GM18517 (cell line): ENCODE data around the gene NEUROD2.
"Not testable (repeated sequence)": the region's sequence is repeated elsewhere in the genome, so short reads cannot be mapped to it uniquely, and the experiment has no call there.

ENCODE experiments used
- ATAC-seq: cut with Tn5 transposase; IDR thresholded peaks from one replicate; pipeline ENCODE4 v1.9.1; 2021; ENCODE audit warnings: mild to moderate bottlenecking, moderate library complexity; ENCODE audit not compliant: unreplicated experiment

The NEUROD2 gene

DNA sequence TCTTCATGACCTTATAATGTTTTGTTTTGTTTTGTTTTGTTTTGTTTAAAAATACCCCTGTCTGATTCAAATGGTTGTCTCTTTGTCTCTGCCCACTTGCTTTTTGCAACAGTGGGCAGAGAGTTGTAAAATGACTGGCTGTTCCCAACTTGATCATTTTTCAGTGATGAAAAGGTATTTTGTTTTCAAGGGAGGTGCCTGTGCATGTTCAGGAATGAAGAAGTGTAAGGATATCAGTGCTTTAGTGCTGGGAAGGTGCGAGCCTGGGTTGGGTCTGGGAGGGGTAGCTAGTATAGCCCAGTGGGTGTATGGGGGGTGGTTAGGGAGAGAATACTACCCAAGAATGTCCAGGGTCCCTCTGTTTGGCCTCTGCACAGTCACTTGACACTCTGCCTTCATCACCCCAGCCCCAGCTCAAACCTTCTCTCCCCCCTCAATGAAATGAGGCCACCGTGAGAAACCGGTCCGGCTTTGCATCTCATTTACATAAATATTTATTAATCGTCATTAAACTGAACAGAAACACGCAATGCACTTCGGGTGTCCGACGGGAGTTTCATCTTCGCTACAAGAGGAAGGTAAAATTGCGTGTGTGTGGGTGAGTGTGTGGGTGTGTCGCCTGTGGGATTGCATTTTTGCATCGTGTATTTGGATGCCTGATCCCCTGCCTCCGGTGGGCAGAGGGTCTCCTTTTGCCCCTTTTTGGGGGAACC is 4.3 kb downstream of the NEUROD2 start:
- no peak for ATAC-seq

DNA sequence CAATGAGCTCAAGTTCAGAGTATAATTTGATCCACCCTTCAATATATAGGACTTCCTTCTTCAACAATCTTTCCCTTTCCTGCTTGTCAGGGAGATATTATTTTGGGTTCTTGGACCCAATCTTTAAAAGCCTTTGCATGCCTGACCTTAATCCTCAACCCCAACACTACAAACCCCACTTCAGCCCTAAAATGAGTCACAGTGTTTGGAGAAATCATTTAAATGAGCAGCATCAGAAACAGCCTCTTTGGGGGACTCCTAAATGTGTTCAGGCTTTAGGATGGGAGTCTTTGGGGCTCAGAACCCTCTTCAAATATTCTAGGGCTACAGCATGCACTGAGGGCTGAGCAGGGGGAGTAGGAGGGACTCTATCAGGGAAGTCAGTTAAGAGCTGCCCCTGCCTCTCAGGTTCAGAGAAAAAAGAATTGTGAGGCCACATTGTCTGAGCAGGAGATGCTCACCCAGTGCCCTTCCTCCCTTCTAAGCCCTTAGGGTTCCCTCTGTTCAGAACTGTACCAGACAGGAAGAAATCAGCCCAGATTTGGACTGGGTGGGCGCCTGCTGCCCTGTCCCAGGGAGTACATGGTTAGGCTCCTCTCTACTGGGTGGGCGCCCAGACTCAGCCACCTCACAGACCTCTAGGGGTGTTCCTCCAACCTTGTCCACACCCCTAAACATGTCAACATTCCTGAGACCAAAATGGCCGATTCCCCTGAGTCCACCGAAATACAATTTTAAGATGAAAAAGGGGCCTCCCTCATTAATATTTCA is 5.0 kb downstream of the NEUROD2 start:
- ATAC-seq: no peak

DNA sequence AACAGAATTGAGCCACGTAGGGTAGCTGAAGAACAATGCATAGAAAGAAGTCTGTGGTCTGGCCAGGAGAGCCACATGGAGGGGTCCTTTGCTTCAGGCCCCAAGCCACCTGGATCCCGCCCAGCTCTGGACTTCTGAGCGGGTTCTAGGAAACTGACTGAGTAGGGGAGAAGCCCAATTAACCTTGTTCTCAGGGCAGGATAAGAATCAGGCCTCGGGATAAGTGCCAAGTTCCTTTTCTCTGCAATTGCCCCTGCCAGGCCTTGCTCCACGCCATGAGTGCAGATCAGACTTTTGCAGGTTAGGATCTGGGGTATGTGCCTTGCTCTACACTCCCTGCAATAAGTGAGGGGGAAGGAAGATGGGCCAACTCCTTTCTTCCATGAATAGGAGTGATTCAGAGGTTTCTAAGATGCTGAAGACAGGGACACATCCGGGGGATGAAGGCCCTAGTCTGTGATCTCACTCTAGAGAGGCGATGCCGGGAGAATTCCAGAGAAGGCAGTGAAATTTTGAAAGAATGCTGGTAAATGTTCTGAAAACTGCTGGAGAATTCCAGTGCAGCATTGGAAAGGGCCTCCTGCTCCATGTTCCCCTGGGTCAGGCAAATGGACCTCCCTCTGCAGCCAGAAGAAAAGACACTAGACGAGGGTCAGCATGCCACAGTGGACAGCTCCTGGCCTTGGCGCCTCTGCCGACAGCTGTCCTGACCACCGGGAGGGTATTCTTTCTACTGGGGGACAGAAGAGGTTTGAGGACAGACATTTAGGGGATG is 5.8 kb downstream of the NEUROD2 start:
- no peak for ATAC-seq

- no peak for ATAC-seq
These were observed 6.6 kb downstream of the NEUROD2 start for GRCh38 chr17:39600997-39601597.

GRCh38 chr17:39600288-39600996 is 7.3 kb downstream of the NEUROD2 start:
- ATAC-seq: no peak

DNA sequence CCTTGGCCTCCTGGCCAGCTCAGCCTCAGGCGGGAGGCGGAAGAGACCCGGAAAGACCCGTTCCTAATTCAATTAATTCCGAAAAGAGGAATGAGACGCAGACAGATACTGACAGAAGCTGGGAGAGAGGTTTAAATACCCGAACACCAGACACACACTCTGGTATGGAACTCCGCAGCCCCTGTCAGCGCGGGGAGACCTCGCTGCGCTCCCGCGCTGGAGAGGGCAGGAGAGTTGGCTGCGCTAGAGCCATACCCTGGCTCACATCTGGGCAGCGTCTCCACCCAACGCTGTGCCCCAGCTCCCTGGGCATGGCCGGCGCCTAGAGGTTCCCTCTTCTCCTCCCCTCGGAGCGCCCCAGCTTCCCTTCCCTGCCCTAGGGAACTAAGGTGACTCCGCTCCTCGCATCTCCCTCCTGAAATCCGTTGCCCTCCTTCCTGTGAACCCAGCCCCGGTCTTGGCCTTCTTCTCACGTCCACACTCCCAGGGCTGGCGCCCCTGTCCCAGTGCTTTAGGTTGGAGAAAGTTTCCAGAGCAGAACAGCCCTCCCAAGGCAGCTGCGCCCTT is 8.0 kb downstream of the NEUROD2 start:
- no peak for ATAC-seq

DNA sequence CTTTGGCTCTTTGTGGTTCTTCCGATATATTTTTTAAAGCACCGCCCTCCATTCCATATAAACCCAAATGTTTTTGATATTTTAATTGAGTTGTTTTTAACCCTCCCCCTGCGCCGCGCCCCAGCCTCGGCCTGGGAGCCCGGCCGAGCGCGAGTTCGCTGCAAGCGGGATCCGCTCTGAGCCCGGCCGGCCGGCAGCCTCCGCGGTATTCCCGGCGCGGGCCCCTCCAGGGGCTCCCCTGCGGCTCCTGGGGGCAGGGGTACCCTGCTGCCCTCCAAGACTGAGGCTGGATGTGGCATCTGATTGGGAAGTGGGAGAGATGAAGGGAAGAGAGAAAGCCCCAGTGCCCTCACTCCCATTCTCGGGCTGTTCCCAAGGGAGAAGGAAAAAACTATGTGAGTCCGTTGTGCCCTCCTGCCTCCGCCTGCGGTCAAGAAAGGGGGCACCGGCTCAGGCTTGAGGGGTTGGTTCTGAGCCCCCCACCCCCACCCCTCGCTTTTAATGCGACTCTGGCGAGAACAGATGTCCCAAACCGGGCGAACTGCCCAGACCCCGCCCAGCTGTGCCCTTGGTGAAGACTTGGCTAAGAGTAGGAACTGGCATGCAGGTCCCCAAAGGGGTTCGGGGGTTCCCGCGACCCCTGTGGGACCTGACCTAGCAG is 8.6 kb downstream of the NEUROD2 start:
- no peak for ATAC-seq

DNA sequence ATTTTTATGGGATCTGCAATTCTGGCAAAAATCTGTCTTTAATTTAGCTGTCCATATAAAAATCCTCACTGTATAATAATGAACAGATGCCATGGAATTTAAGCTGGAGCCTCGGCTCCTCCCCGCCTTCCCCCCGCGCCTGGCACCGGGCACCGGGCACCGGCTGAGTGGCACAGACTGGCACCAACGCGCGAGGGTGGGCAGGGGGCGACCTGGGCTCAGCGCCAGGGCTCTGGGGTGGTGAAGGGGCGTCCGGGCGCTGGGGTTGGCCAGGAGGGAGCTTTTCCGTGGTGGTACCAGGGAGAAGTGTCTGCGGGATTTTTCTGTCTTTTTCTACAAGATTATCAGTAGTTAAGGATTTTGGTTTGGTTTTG is 9.1 kb downstream of the NEUROD2 start:
- no peak for ATAC-seq

GRCh38 chr17:39598047-39598481 is 9.7 kb downstream of the NEUROD2 start:
- no peak for ATAC-seq

DNA sequence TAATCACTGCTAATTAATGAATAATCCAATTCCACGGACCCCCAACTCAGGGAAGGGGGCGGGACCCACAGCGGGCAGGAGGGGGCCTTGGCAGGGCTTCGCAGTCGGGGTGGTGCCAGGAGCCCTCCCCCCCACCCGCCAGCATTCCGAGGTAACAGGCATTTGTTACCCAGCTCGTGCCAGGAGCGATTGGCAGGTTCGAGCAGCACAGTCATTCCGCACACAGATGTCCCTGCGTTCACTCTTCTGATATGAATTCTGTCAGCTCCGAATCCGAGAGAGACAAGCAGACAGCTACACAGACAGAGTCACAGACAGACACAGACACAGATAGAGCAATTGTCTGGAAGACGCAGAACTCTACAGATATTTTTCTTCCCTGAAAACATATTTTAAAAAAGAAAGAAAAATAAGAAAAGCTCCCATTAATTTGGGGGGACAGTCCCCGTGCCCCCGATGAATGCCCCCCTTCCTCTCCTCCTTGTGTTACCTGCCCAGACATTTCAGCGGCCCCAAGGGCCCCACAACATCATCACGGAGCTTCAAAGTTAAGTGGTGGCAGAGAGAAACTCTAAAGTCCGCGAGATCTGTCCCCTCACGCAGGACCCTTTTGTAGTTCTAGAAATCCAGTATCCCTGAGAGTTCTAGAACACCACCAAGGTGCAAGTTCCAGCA is 10.2 kb downstream of the NEUROD2 start:
- ATAC-seq: no peak

DNA sequence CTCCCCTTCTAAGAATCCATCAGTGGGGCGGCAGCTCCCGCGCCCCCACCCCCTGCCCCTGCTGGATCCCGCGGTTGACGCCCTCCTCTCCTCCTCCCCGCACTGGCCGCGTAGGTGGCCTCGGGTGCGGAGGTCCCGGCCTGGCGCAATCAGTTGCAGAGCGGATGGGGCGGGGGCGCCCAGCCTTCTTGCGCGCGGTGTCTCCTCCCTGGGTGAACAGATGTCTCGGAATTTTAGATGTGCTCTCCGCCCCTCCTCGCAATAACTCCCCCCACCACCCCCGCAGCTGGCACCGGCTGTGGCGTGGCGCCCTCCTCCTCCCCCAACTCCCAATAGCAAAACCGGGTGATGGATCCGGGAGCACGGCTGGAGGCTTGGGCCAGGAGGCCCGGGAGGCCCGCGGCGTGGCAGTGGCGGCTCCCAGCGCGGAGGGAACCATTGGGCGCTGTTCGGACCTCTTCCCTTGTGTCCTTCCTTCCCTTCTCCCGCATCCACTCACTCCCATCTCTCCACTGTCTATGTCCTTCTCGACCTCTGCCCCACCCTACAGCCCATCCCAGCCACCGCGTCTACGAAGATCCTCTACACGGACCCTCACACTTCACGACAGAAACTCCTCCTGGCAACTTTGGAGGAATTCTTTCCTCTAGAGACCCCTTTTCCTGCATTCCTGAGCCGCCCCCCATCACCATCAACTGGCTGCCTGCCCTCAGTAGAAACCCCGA is 11.0 kb downstream of the NEUROD2 start:
- ATAC-seq: no peak

DNA sequence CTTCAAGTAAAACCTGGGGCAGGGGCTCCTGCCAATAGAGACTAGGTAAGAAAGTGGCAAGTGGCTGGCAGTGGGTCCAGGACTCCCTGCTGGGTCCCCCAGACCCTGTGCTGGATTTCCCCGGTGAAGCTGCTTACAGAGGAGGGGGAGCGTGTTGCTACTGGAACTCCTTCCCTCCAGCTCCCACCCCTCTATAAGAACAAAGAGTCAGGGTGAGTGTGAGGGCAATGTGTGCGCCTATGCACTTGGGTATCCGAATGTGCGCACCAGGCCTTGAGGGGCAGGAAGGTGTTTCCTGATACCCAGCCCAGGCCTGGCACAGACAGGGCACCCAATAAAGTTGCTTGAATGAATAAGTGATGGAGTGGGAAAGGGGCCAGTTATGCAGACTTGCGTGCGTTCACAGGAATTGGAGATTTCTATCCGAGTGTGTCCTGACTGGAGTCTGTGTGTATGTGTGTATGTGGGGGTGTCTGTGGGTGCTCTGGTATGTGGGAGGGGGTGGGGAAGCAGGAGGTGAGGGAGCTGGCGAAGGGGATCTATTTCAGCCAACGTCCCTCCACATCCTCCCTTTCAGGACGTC is 11.7 kb downstream of the NEUROD2 start:
- ATAC-seq: no peak

- no peak for ATAC-seq
These were observed 12.4 kb downstream of the NEUROD2 start for GRCh38 chr17:39595294-39595693.

- no peak for ATAC-seq
These were observed 14.3 kb downstream of the NEUROD2 start for GRCh38 chr17:39593371-39593770.

DNA sequence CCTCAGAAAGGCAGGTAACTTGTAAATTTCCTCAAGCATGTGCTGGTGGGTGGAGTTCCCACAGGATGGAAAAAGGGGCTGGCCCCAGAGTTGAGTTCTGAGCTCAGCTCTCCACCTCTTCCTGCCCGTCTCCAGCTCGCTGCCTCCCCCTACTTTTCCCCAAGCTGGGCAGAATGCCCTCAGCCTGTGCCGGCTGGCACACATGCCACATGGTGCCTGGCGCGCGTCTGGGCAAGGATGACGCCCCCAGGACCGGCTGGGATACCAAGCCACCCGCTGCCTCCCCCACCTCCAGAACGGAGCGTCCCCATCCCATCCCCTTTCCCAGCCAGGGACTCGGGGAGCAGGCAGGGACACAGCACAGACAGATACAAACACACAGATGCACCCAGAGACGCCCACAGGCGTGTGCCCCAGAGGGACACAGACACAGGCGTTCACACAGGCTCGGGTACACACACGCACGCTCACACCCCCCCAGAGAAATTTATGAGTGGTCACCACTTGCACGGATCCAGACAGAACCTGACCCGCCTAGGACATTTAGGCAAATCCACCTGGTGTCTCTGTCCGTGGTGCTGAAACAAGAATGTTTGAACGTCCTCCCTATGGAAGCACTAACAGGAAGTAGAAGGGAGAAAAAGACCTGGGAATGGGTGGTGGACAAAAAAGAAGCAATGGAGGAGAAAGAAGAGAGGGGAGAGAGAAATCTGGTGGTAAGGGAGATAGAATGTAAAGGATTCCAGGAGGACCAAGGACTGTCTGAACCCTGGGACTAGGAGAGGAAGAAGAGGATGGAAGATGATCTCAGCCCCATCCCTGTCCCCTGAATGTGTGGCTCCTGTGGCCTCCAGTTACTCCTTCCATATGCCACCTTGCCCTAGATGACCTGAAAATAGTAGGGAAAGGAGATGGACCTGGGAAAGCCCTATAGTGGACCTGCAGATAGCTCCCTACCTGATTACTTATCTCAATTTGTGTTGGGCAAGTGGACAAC is 15.5 kb downstream of the NEUROD2 start:
- no peak for ATAC-seq

- not testable (repeated sequence) for ATAC-seq
These were observed 17.5 kb downstream of the NEUROD2 start for GRCh38 chr17:39590180-39590579.

- ATAC-seq: no peak
These were observed 25.1 kb downstream of the NEUROD2 start for GRCh38 chr17:39582658-39583057.
